ENCODE data around the gene IZUMO4.
A peak's percentile ranks its signal among the peaks of the same experiment; 100 is the strongest.
"Not testable (repeated sequence)": the region's sequence is repeated elsewhere in the genome, so short reads cannot be mapped to it uniquely, and the experiment has no call there.

Gene IZUMO4

DNA sequence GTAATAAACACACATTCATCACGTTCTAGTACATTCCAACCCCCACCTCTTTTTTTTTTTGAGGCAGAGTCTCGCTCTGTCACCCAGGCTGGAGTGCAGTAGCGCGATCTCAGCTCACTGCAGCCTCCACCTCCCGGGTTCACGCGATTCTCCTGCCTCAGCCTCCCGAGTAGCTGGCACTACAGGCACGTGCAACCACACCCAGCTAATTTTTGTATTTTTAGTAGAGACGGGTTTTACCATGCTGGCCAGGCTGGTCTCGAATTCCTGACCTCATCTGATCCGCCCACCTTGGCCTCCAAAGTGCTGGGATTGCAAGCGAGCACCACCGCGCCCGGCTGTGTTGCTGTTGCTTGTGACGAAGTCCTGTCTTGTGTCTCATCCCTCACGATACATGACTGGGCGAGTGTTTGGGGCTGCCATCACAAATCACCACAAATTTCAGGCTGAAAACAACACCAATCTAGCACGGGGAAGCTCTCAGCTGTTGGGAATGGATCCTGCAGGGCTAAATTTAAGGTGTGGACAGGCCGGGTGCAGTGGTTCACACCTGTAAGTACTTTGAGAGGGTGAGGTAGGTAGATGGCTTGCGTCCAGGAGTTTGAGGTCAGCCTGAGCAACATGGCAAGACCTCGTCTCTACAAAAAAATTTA is 16.3 kb upstream of the IZUMO4 start:
- DNase-seq (ENCODE audit: low read depth in 2 of 3, low spot score in 2 of 3): no peak

DNA sequence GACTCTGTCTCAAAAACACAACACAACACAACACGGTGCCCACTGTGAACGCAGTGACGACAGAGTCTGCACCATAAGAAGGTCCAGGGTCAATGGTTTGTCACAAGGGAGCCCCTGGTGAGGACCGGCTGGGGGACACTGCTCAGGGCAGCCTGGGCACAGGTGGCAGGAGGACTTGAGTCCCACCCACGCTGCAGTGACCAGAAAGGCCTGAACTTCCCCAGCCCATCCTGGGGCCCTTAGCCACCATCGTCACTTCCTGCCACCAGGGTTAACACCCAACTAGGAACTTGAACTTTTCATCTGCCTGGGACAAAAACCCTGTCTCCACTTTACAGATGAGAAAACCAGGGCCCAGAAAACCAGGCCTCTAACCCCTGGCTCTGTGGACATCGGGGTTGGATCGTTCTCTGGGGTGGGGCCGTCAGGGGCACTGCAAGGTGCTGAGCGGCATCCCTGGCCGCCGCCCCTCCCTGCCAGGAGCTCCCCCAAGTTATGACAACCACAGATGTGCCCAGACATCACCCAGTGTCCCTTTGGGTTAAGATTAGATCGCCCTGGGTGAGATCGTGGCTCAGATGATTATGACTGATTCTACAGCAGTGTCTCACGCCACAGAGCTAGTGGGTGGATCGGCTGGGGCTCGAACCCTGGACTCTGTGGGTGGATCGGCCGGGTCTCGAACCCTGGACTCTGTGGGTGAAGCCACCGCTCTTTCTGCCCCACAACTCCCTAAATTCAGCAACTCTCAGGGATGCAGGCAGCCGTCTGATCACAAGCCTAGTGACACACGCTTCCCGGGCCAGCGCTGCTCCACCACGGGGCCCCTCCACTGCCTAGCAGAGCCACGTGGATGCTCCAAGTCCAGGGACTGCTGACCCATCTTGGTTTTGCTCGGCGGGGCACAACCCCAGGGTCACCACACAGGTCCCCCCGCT is 14.6 kb upstream of the IZUMO4 start:
- DNase-seq (ENCODE audit: low read depth in 2 of 3, low spot score in 2 of 3): no peak

DNA sequence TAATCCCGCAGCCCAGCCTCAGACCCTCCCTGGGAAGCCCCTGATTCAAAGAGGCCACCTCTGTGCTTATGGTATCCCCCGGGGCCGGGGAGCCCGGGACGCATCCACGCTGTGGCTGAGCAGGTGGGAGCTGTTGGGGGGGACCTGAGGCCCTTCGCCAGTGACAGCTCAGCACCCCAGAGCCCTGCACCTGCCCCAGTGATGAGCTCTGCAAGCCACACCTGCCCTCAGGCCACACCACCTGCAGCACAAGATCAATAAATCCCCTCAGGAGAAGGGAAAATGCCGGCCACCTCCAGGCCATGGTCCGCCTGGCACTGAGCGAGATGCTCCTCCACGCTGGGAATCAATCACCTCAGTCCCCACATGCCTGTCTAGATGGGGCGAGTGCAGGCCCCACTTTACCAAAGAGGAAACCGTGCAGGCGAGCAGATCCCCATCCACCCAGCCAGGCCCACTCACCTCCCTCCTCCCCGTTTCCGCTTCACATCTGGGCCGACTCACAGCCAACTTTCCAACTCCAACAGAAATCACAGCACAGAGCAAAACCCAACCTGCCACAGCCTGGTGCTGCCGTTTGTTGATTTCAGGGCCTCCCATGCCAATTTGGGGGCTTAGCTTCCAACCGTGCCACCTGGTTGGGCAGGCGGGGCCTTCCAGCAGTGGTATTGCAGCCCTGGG is 13.4 kb upstream of the IZUMO4 start:
- no peak for DNase-seq (ENCODE audit: low read depth in 2 of 3, low spot score in 2 of 3)

DNA sequence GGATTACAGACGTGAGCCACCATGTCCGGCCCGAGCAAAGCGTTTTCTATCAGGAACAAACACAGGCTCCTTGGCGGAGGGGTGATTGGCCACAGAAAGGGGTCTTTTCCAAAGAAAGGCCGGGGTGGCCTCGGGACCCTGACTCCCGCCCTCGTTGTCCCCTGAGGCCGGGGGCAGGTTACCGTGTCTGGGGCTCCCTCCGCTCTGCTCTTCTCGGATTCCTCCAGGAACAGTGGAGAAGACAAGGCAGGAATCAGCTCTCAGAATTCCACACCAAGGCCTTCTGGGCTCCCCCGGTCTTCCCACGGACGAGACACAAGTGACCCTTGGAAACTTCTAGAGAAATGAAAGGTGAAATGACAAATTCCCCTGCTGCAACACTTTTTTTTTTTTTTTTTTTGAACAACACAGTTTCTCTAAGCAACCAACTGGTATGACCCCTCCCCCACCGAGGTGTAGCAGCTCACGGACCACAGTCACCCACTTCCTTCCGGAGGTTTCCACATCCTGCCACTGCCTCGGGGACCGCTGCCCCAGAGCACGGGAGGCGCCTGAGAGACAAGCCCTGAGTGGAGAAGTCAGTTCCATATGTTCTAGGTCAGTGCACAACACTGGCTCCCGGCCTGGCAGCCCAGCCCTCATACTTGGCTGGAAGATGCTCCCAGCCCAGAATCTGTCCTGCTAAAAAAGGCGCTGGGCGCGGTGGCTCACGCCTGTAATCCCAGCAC is 11.6 kb upstream of the IZUMO4 start:
- peak in 2 of 3 experiments; percentile 86 to 87 for DNase-seq (ENCODE audit: low read depth in 2 of 3, low spot score in 2 of 3)

DNA sequence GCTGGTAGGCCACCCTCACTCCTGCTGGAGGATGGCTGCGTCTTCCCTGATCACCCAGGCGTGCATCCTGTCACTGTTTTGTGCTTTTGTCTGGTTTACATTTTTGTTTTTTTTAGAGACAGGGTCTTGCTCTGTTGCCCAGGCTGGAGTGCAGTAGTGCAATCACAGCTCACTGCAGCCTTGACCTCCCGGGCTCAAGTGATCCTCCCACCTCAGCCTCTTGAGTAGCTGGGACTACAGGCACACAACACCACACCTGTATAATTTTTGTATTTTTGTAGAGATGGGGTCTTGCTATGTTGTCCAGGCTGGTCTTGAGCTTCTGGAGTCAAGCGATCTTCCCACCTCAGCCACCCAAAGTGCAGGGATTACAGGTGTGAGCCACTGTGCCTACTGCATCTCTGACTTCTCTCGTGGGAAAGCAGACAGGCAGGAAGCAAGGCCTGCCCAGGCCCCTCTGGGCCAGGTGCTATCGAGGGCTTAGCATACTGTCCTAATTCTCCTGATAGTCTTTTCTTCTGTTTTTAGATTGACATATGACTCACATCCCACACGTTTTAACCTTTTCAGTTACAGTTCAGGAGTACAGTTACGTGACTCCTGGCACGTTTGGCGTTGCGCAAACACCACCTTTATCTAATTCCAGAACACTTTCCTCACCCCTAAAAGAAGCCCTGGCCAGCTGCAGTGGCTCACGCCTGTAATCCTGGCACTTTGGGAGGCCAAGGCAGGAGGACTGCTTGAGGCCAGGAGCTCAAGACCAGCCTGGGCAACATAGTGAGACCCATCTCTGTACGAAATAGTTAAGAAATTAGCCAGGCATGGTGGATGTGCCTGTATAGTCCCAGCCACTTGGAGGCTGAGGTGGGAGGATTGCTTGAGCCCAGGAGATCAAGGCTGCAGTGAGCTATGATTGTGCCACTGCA is 9.8 kb upstream of the IZUMO4 start:
- not testable (repeated sequence) for DNase-seq (ENCODE audit: low read depth in 2 of 3, low spot score in 2 of 3)

DNA sequence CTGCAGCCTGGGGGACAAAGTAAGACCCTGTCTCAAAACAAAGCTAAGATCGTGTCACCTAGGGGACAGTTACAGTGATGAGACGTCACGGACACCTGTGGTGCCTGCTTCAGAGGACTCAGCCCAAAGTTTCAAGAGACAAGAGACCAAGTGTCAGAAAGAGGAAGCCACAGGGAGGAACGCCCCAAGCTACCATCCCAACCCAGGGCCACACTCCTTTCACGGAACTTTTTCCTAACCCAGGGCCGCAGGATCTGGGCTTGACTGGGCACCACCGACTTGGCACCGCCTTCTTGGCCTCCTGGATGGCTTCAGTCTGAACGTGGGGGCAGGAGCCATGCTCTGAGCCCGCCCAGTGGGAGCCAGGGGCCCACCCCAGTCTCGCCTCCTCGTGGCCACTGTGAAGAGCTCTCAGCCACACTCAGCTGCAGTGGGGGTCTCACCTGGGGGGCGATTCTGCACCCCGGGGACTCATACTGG is 9.1 kb upstream of the IZUMO4 start:
- no peak for DNase-seq (ENCODE audit: low read depth in 2 of 3, low spot score in 2 of 3)

DNA sequence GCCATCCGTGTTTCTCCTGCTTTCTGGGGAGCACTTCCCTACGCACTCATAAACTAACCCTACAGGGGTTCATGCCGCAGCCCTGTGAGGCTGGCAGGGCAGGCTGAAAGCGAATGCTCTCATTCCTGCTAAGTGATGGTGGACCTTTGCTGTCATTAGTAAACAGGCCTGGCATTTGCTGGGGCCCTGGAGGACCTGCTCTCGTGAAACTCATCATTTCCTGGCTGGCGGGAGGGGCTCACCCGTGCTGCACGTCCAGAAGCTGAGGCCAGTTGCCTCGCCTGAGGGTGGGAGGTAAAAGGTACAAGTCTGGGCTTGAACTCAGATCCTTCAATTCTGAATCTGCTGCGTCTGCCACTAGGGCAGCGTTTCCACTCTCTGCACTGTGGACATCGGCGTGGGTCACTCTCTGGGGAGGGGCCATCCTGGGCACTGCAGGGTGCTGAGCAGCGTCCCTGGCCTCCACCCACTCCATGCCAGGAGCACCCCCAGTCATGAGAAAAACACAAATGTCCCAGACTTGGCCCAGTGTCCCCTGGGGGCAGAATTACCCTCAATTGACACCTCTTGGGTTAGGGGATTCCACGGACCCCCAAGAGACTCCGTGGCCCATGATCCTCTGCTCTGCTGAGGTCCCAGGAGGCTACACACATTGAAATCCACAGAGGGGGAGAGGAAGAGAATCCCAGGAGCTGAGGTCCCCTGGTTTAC is 7.6 kb upstream of the IZUMO4 start:
- DNase-seq (ENCODE audit: low read depth in 2 of 3, low spot score in 2 of 3): no peak

DNA sequence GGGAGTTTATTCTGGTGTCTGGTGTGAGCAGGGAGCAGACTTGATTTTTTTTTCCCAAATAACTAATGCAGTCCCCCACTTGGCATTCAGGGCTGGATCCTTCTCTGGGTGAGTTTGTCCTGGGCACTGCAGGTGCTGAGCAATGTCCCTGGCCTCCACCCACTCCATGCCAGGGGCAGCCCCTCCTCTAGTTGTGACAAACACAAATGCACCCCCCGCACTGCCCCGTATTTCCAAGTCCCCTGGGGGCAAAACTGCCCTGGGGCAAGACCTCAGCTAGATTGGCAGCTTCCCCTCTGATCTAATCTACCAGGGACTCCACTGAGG is 7.0 kb upstream of the IZUMO4 start:
- DNase-seq (ENCODE audit: low read depth in 2 of 3, low spot score in 2 of 3): no peak

DNA sequence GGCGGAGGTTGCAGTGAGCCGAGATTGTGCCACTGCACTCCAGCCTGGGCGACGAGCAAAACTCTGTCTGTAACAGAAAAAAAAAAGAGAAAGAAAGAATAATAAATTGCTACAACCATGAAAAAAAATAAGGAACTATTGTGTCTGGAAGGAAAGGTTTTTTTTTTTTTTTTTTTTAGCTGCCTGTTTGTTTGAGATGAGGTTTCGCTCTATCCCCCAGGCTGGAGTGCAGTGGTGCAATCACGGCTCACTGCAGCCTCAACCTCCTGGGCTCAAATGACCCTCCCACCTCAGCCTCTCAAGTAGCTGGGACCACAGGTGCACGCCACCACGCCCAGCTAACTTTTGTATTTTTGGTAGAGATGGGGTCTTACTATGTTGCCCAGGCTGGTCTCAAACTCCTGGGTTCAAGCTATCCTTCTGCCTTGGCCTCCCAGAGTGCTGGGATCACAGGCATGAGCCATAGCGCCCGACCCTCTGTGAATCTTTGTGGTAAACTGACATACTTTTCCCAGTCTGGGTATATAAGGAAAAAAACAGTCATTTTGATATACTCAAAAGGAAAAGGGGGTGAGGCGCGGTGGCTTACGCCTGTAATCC is 4.7 kb upstream of the IZUMO4 start:
- not testable (repeated sequence) for DNase-seq (ENCODE audit: low read depth in 2 of 3, low spot score in 2 of 3)

DNA sequence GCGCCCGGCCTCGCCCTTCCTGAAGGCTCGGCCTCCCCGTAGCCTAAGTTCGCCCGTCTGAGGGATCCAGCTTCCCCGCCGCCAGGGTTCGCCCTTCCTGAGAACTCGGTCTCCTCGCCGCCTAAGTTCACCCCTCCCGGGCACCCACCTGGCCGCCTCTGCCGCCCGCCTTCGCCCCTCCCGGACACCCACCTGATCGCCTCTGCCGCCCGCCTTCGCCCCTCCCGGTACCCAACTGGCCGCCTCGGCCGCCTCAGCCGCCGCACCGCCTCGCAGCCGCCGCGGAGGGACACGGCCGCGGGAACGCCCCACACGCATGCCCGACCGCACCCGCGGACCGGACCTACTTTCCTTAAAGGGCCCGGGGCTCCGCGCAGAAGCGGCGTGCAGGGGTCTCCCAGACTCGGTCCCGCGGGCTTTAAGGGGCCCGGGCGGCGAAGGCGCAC is 658 bp upstream of the IZUMO4 start, which contains the start of gene MOB3A:
Gene MOB3A (minus strand): TSS at position 293 of the 446 bp plus-strand sequence. CDS start 17,766 bp downstream, outside the sequence.
- no peak for DNase-seq (ENCODE audit: low read depth in 2 of 3, low spot score in 2 of 3)

DNA sequence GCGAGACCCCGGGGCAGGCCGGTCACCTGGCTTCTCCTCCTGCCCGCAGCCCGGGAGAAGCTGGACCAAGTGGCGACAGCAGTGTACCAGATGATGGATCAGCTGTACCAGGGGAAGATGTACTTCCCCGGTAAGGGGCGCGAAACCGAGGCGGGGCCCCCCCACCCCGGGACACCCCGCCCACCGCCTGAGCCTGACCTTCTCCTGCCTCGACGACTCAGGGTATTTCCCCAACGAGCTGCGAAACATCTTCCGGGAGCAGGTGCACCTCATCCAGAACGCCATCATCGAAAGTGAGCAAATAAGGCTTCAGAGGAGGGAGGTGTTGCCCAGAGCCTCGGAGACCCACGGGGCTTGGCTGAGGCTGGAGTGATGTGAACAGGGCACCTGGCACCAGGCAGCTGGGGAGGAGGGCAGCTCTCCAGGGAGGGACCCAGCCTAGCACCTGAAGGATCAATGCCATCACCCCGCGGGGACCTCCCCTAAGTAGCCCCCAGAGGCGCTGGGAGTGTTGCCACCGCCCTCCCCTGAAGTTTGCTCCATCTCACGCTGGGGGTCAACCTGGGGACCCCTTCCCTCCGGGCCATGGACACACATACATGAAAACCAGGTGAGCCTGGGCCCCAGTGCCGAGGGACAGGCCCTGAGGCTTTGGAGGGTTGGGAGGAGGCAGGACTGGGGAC is 629 bp downstream of the IZUMO4 start:
- no peak for DNase-seq (ENCODE audit: low read depth in 2 of 3, low spot score in 2 of 3)

DNA sequence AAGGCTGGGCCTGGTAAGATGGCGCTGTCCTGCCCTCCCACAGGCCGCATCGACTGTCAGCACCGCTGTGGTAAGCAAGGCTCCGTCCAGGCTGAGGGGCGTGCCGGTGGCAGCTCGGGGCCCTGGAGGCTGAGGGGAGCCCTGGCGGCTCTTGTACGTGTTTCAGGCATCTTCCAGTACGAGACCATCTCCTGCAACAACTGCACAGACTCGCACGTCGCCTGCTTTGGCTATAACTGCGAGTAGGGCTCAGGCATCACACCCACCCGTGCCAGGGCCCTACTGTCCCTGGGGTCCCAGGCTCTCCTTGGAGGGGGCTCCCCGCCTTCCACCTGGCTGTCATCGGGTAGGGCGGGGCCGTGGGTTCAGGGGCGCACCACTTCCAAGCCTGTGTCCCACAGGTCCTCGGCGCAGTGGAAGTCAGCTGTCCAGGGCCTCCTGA is 1.2 kb downstream of the IZUMO4 start:
- DNase-seq (ENCODE audit: low read depth in 2 of 3, low spot score in 2 of 3): no peak

DNA sequence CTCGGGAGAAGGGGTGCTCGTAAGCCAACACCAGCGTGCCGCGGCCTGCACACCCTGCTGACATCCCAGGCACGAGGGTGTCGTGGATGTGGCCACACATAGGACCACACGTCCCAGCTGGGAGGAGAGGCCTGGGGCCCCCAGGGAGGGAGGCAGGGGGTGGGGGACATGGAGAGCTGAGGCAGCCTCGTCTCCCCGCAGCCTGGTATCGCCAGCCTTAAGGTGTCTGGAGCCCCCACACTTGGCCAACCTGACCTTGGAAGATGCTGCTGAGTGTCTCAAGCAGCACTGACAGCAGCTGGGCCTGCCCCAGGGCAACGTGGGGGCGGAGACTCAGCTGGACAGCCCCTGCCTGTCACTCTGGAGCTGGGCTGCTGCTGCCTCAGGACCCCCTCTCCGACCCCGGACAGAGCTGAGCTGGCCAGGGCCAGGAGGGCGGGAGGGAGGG is 2.4 kb downstream of the IZUMO4 start:
- no peak for DNase-seq (ENCODE audit: low read depth in 2 of 3, low spot score in 2 of 3)

DNA sequence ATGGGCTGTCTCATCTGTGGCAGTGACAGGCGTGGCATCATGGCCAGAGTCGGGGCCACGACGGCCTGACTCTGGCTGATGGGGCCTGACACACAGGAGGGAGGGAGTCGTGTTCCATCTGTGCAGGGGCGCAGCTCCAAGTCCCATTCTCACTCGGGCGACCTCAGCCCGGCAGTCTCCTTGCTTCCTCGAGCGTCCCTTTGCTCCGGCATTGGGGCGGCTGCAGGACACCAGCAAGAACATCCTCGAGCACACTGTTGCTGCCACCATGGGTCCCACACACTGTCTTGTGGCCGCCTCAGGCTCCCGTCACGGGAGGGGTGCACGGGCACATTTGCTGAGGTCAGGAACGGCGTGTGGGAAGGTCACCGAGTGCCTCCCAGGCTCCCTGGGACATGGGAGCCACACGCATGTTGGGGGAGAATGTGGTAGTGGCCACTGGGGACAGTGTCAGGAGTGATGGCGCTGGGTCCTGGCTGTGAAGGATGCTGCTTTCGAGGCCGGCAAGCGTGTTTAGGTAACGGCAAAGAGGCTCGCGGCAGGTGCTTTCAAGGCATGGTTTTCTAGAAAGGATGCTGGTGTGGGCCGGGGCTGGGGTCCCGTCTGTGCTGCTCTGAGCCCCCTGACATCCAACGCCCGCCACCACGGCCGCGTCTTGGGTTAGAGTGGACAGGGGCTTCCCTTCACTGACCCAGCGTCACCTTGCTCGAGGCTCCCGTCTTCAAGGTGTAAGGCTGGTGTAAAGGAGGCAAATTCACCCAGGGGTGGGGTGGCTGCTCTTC is 3.4 kb downstream of the IZUMO4 start:
- DNase-seq (ENCODE audit: low read depth in 2 of 3, low spot score in 2 of 3): no peak

DNA sequence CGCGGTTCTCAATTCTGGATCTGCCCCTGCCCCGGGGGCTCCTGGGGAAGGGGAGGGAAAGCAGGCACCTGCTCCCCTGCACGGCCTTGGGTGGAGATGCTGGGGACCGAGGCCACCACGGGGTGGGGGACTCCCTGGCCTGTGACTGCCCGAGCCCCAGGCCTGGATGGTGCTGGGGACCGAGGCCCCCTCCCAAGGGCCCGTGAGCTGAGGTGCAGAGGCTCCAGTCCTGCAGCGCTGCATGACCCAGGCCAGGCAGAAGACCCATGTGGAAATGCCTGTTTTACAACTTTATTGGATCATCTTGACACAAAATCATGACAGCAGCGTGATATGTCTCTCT is 4.0 kb downstream of the IZUMO4 start:
- DNase-seq (ENCODE audit: low read depth in 2 of 3, low spot score in 2 of 3): no peak

DNA sequence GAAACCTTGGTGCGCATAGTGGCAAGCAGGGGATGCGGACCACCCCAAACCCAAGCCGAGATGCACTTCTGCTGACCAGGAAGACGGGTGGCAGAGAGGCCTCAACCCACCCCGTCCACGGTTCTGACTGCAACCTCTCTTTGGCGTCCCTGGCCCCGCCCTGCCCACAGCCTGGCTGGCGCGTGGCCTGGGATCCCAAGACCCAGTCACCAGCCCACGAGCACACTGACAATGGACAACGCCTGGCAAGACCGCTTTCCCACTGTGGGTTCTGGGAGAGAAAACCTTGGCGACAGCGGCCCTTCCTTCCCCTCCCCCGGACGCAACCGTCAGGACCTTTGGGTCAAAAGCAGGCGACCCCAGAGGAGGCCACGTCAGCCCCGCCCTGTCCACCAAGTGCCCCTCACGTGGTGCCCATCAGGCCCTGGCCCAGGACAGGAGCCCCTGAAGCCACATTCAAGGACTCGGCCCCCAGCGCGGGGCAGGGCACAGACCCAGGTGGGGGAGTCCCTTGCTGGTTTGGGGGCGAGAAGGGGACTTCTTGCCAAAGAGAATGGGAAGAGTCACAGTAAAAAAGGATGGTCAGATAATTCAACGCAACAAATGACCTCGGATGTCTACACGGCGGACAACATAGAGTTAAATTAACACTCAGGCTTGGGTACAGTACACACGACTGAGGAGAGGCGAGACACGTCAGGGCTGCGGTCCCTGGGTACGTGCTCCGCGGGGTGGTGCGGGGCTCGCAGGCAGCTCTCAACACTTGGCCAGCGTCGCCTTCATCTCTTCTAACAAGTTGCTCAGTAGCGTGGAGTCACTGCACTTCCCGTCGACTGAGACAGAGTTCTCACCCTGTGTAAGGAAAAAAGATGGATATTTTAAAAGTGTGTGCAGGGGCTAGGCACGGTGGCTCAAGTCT is 5.0 kb downstream of the IZUMO4 start:
- no peak for DNase-seq (ENCODE audit: low read depth in 2 of 3, low spot score in 2 of 3)
